ENCODE measurements around the gene GYPE.
"Not testable (repeated sequence)": the region's sequence is repeated elsewhere in the genome, so short reads cannot be mapped to it uniquely, and the experiment has no call there.

- TF ChIP-seq EZH2 (IDR thresholded peaks at IDR 0.05; ENCODE audit: insufficient read depth, low read length); CTCF (IDR thresholded peaks at IDR 0.05; ENCODE audit: insufficient read depth, low read depth, low read length): not testable (repeated sequence)
Observed at GRCh38 chr4:143833676-143834075, 71.7 kb downstream of the GYPE start.

Measured in astrocyte (in vitro differentiated cells and primary cell).